ENCODE data around the gene FBXL14.

GRCh38 chr12:1534748-1535147, 59.6 kb downstream of the FBXL14 start:
- no peak for TF ChIP-seq EZH2 (IDR thresholded peaks at IDR 0.05; ENCODE audit: borderline replicate concordance, low read length)
- TF ChIP-seq, protein P1, sequence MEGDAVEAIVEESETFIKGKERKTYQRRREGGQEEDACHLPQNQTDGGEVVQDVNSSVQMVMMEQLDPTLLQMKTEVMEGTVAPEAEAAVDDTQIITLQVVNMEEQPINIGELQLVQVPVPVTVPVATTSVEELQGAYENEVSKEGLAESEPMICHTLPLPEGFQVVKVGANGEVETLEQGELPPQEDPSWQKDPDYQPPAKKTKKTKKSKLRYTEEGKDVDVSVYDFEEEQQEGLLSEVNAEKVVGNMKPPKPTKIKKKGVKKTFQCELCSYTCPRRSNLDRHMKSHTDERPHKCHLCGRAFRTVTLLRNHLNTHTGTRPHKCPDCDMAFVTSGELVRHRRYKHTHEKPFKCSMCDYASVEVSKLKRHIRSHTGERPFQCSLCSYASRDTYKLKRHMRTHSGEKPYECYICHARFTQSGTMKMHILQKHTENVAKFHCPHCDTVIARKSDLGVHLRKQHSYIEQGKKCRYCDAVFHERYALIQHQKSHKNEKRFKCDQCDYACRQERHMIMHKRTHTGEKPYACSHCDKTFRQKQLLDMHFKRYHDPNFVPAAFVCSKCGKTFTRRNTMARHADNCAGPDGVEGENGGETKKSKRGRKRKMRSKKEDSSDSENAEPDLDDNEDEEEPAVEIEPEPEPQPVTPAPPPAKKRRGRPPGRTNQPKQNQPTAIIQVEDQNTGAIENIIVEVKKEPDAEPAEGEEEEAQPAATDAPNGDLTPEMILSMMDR (conservative IDR thresholded peaks at IDR 0.05 in 1 of 2, IDR thresholded peaks at IDR 0.05 in 1 of 2; ENCODE audit: extremely low read depth in 1 of 2, insufficient read depth in 1 of 2, low read depth in 1 of 2, low read length in 2 of 2), result no peak
